ENCODE measurements around the gene FAM151B. TPM values are rescaled to one million over a fixed set of nuclear protein-coding genes. Genes with fewer than 3 reads are reported as not detected.

The FAM151B gene
- total RNA-seq, 2 experiments from 2014 or later, result not detected

DNA sequence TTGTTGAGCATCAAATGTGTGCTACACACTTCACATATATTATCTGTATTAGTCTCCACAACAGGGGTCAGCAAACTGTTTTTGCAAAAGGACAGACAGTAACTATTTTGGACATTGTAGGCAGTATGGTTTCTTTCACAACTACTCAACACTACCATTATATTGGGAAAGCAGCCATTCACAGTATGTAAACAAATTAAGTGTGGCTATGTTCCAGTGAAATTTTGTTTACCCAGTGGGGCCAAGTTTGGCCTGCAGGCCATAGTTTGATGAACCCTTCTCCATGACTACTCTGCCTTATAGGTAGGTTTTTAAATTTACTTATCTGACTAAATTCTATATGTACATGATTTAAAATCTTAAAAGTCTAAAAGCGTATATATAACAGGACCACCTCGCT is 13.0 kb upstream of the FAM151B start:
- H3K9me2 ChIP-seq (ENCODE audit: insufficient read depth, low read length), result no peaks in the 10 kb centered on the region
- DNase-seq (ENCODE audit: low spot score), result no peak
- no peaks in the 10 kb centered on the region for H4K20me1 ChIP-seq (ENCODE audit: insufficient read depth, low read length)
- intact Hi-C loops (cut with micrococcal nuclease; ENCODE audit: unreplicated experiment), result no loop called here
- H3K27ac ChIP-seq (ENCODE audit: low read depth, low read length, poor library complexity, severe bottlenecking), result no peak overlapping the region
- BruUV-seq (replicated peaks), result no TSS peak
- ChIA-PET CTCF (ENCODE audit: unreplicated experiment) (no interaction called here), POLR2A (no interaction called here)
- no peak overlapping the region for H3K4me2 ChIP-seq (ENCODE audit: low read length)
- no peak overlapping the region for H3K4me3 ChIP-seq (ENCODE audit: low read depth, low read length, poor library complexity, severe bottlenecking)
- H3K36me3 ChIP-seq (ENCODE audit: insufficient read depth, low read length), result peaks cover 13% of the 10 kb centered on the region
- no peaks in the 10 kb centered on the region for H3K79me2 ChIP-seq (ENCODE audit: insufficient read depth, low read depth, low read length)
- H3K4me1 ChIP-seq (ENCODE audit: insufficient read depth, low read length, poor library complexity, severe bottlenecking), result no peaks in the 10 kb centered on the region
- TF ChIP-seq EZH2phosphoT487 (IDR thresholded peaks at IDR 0.05; ENCODE audit: borderline replicate concordance, low read depth, low read length), result no peak
- TF ChIP-seq, protein P1, sequence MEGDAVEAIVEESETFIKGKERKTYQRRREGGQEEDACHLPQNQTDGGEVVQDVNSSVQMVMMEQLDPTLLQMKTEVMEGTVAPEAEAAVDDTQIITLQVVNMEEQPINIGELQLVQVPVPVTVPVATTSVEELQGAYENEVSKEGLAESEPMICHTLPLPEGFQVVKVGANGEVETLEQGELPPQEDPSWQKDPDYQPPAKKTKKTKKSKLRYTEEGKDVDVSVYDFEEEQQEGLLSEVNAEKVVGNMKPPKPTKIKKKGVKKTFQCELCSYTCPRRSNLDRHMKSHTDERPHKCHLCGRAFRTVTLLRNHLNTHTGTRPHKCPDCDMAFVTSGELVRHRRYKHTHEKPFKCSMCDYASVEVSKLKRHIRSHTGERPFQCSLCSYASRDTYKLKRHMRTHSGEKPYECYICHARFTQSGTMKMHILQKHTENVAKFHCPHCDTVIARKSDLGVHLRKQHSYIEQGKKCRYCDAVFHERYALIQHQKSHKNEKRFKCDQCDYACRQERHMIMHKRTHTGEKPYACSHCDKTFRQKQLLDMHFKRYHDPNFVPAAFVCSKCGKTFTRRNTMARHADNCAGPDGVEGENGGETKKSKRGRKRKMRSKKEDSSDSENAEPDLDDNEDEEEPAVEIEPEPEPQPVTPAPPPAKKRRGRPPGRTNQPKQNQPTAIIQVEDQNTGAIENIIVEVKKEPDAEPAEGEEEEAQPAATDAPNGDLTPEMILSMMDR (conservative IDR thresholded peaks at IDR 0.05; ENCODE audit: low read length), result no peak
- H3K9me3 ChIP-seq (ENCODE audit: low read length), result no peaks in the 10 kb centered on the region
- no peak overlapping the region for H2AFZ ChIP-seq (ENCODE audit: low read length)

DNA sequence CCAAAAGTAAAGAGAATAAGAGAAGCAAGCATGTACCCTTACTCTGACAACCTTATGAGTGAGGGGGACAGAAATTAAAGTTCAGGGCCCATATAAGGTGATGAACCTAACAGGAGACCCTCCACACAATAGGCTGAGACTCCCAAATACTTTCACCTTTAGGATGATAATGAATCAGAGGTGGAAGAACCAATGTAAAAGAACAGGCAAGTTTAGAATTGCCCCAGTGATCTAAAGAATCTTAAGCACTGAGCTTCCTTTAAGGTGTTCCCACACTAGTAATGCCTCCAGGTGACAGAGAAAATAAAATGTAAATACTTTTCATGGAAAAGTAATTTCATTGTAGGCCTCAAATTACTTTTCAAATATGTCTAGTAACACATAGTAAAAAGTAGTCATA is 8.2 kb upstream of the FAM151B start:
- Histone ChIP-seq H3K4me1 (ENCODE audit: insufficient read depth, low read length, poor library complexity, severe bottlenecking) (no peaks in the 10 kb centered on the region), H3K79me2 (ENCODE audit: insufficient read depth, low read depth, low read length) (no peaks in the 10 kb centered on the region), H3K4me2 (ENCODE audit: low read length) (no peak overlapping the region), H3K36me3 (ENCODE audit: insufficient read depth, low read length) (peaks cover 5% of the 10 kb centered on the region; the same call in 1 of the 2 replicates), H2AFZ (ENCODE audit: low read length) (no peak overlapping the region), H4K20me1 (ENCODE audit: insufficient read depth, low read length) (no peaks in the 10 kb centered on the region), H3K27ac (ENCODE audit: low read depth, low read length, poor library complexity, severe bottlenecking) (no peak overlapping the region), H3K9me2 (ENCODE audit: insufficient read depth, low read length) (no peaks in the 10 kb centered on the region), H3K9me3 (ENCODE audit: low read length) (peaks cover 10% of the 10 kb centered on the region; the same call in 1 of the 2 replicates), H3K4me3 (ENCODE audit: low read depth, low read length, poor library complexity, severe bottlenecking) (no peak overlapping the region)
- POLR2A ChIA-PET, result no interaction called here
- TF ChIP-seq, protein P1 (conservative IDR thresholded peaks at IDR 0.05; ENCODE audit: low read length), result no peak
- no TSS peak for BruUV-seq (replicated peaks)
- no peak for DNase-seq (ENCODE audit: low spot score)
- intact Hi-C loops (cut with micrococcal nuclease; ENCODE audit: unreplicated experiment), result loop anchor here (2.0 to 10.0 kb wide), 2 partner anchors 193 to 385 kb away; no protein-coding TSS in a partner anchor
- CTCF ChIA-PET (ENCODE audit: unreplicated experiment), result no interaction called here

DNA sequence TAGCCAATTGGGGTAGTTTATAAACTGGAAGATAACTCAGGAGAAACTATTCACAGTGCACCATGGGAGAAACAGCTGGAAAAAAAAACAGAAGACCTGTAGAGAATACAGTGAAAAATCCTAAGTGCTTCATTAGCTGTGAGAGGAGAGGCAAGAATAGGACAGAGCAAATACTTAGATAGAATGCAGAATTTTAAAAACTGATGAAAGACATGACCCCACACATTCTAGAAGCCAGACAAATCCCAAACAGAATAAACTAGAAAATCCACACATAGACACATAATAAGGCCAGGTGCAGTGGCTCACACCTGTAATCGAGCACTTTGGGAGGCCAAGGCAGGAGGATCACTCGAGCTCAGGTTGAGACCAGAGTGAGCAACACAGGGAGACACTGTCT is 7.5 kb upstream of the FAM151B start:
- intact Hi-C loops (cut with micrococcal nuclease; ENCODE audit: unreplicated experiment), result loop anchor here (2.0 to 10.0 kb wide), 2 partner anchors 192 to 386 kb away; no protein-coding TSS in a partner anchor
- no peaks in the 10 kb centered on the region for H3K79me2 ChIP-seq (ENCODE audit: insufficient read depth, low read depth, low read length)
- ChIA-PET POLR2A (interaction anchor here (0.7 kb wide), 1 partner anchor 13 kb away, joined by 4 read pairs; no protein-coding TSS in a partner anchor), CTCF (ENCODE audit: unreplicated experiment) (no interaction called here)
- no TSS peak for BruUV-seq (replicated peaks)
- no peak overlapping the region for H3K4me2 ChIP-seq (ENCODE audit: low read length)
- H3K36me3 ChIP-seq (ENCODE audit: insufficient read depth, low read length), result no peaks in the 10 kb centered on the region
- no peaks in the 10 kb centered on the region for H3K9me2 ChIP-seq (ENCODE audit: insufficient read depth, low read length)
- no peak overlapping the region for H3K27ac ChIP-seq (ENCODE audit: low read depth, low read length, poor library complexity, severe bottlenecking)
- H3K9me3 ChIP-seq (ENCODE audit: low read length), result peaks cover 10% of the 10 kb centered on the region; the same call in 1 of the 2 replicates
- H2AFZ ChIP-seq (ENCODE audit: low read length), result no peak overlapping the region
- no peaks in the 10 kb centered on the region for H4K20me1 ChIP-seq (ENCODE audit: insufficient read depth, low read length)
- no peaks in the 10 kb centered on the region for H3K4me1 ChIP-seq (ENCODE audit: insufficient read depth, low read length, poor library complexity, severe bottlenecking)
- no peak for DNase-seq (ENCODE audit: low spot score)
- no peak for TF ChIP-seq EZH2phosphoT487 (IDR thresholded peaks at IDR 0.05; ENCODE audit: borderline replicate concordance, low read depth, low read length)
- TF ChIP-seq, protein P1 (conservative IDR thresholded peaks at IDR 0.05; ENCODE audit: low read length), result no peak
- no peak overlapping the region for H3K4me3 ChIP-seq (ENCODE audit: low read depth, low read length, poor library complexity, severe bottlenecking)

All from OCI-LY7 (cell line).